CD4-positive, alpha-beta T cell treated with Interleukin-12 subunit alpha and Interleukin-12 subunit beta, for 1 hour (primary cell): ENCODE data around the gene ZNF23.

Experiments used
- DNase-seq: peaks from one replicate; pipeline ENCODE4 v3.0.0-alpha.2; 2020

ZNF23 gene

GRCh38 chr16:71467810-71468209 lies 5.8 kb upstream of the ZNF23 start:
- peak; percentile 42 for DNase-seq

GRCh38 chr16:71464231-71464630 lies 2.2 kb upstream of the ZNF23 start:
- DNase-seq: no peak

GRCh38 chr16:71460941-71461340 lies 1.1 kb downstream of the ZNF23 start:
- DNase-seq: no peak

- DNase-seq: no peak
Observed at GRCh38 chr16:71460236-71460635, 1.8 kb downstream of the ZNF23 start.

GRCh38 chr16:71459510-71459909 lies 2.5 kb downstream of the ZNF23 start:
- DNase-seq: no peak

- DNase-seq: no peak
Observed at GRCh38 chr16:71456801-71457200, 5.2 kb downstream of the ZNF23 start.

GRCh38 chr16:71453036-71453435 lies 9.0 kb downstream of the ZNF23 start:
- no peak for DNase-seq

- no peak for DNase-seq
Observed at GRCh38 chr16:71449020-71449419, 13.0 kb downstream of the ZNF23 start.

- DNase-seq: no peak
Observed at GRCh38 chr16:71448274-71448866, 13.7 kb downstream of the ZNF23 start.

- no peak for DNase-seq
Observed at GRCh38 chr16:71443714-71444113, 18.3 kb downstream of the ZNF23 start.

GRCh38 chr16:71442051-71442440 lies 20.0 kb downstream of the ZNF23 start, which contains the start of gene TLE7:
Gene TLE7, minus strand, starts transcription at chr16:71442054. Its CDS starts 8,730 bp downstream, at chr16:71433324.
- DNase-seq: no peak

- DNase-seq: peak; percentile 15
Observed at GRCh38 chr16:71441348-71442050, 20.5 kb downstream of the ZNF23 start.

- no peak for DNase-seq
Observed at GRCh38 chr16:71440669-71441347, 21.2 kb downstream of the ZNF23 start.

- DNase-seq: no peak
Observed at GRCh38 chr16:71439523-71439922, 22.5 kb downstream of the ZNF23 start.

GRCh38 chr16:71436473-71436872 lies 25.6 kb downstream of the ZNF23 start:
- no peak for DNase-seq

GRCh38 chr16:71432906-71433305 lies 29.1 kb downstream of the ZNF23 start:
- DNase-seq: no peak

GRCh38 chr16:71431991-71432390 lies 30.1 kb downstream of the ZNF23 start:
- no peak for DNase-seq

- no peak for DNase-seq
Observed at GRCh38 chr16:71431176-71431575, 30.9 kb downstream of the ZNF23 start.

GRCh38 chr16:71430744-71431143 lies 31.3 kb downstream of the ZNF23 start:
- DNase-seq: no peak

- DNase-seq: no peak
Observed at GRCh38 chr16:71429581-71429980, 32.5 kb downstream of the ZNF23 start.

GRCh38 chr16:71428883-71429282 lies 33.2 kb downstream of the ZNF23 start:
- DNase-seq: no peak

GRCh38 chr16:71428385-71428784 lies 33.7 kb downstream of the ZNF23 start:
- no peak for DNase-seq

- DNase-seq: no peak
Observed at GRCh38 chr16:71426880-71427615, 35.0 kb downstream of the ZNF23 start.
